GM13977 (cell line): ENCODE measurements around the gene IL12A.
A peak's percentile ranks its signal among the peaks of the same experiment; 100 is the strongest.

Experiments used
- DNase-seq: peaks from one replicate; pipeline ENCODE4 v3.0.0; 2012; ENCODE audit warnings: low spot score
- CTCF ChIP-seq: IDR thresholded peaks from 2 replicates; pipeline ENCODE4 v1.5.1; 2012; ENCODE audit warnings: mild to moderate bottlenecking, control low read depth; ENCODE audit not compliant: insufficient read depth; ENCODE audit errors: extremely low read depth, missing control alignments
- in situ Hi-C: fragments of 300-500 bp; cut with MboI; formaldehyde crosslinking; loops from one replicate; pipeline ENCODE4 v1.12.0; 2022; ENCODE audit warnings: low sequenced_read_pairs, low pct_unique_long_range_greater_than_20kb, mixed read lengths, inconsistent platforms; ENCODE audit not compliant: unreplicated experiment

Gene IL12A

GRCh38 chr3:160020057-160020711 is 31.5 kb downstream of the IL12A start:
- no peak for DNase-seq
- TF ChIP-seq CTCF = no peak
- in situ Hi-C loops = no loop called here

GRCh38 chr3:160022068-160022467 is 33.4 kb downstream of the IL12A start:
- no peak for TF ChIP-seq CTCF
- in situ Hi-C loops = no loop called here
- no peak for DNase-seq

GRCh38 chr3:160023476-160023875 is 34.8 kb downstream of the IL12A start:
- no peak for TF ChIP-seq CTCF
- in situ Hi-C loops = no loop called here
- DNase-seq = no peak

GRCh38 chr3:160027541-160028195 is 39.0 kb downstream of the IL12A start:
- TF ChIP-seq CTCF = no peak
- in situ Hi-C loops = loop anchor here (25.0 kb wide), 1 partner anchor 310 kb away; no protein-coding TSS in a partner anchor
- DNase-seq = peak; percentile 48

- DNase-seq = no peak
- no peak for TF ChIP-seq CTCF
- in situ Hi-C loops = loop anchor here (25.0 kb wide), 1 partner anchor 302 kb away; no protein-coding TSS in a partner anchor
These were observed 47.1 kb downstream of the IL12A start for GRCh38 chr3:160035757-160036156.

- TF ChIP-seq CTCF = no peak
- in situ Hi-C loops = loop anchor here (25.0 kb wide), 1 partner anchor 298 kb away; no protein-coding TSS in a partner anchor
- DNase-seq = peak; percentile 37
These were observed 50.4 kb downstream of the IL12A start for GRCh38 chr3:160038862-160039562.
